Glutamatergic neuron (in vitro differentiated cells): Measurements from ENCODE around the gene RIBC2. TPM values are rescaled to one million over a fixed set of nuclear protein-coding genes. Genes with fewer than 3 reads are reported as not detected.

Experiments
- DNase-seq: peaks from one replicate; pipeline ENCODE4 v3.0.0; 2022
- H3K27ac Mint-ChIP-seq: one replicate; pipeline ENCODE4 v1.8.0; 2020; ENCODE audit warnings: mild to moderate bottlenecking, mixed read lengths, inconsistent platforms; ENCODE audit not compliant: unreplicated experiment
- H3K27me3 Mint-ChIP-seq: one replicate; pipeline ENCODE4 v1.8.0; 2020; ENCODE audit warnings: mild to moderate bottlenecking, moderate library complexity, mixed read lengths, inconsistent platforms; ENCODE audit not compliant: unreplicated experiment
- H3K36me3 Mint-ChIP-seq: one replicate; pipeline ENCODE4 v1.8.0; 2020; ENCODE audit warnings: mild to moderate bottlenecking, mixed read lengths, inconsistent platforms; ENCODE audit not compliant: unreplicated experiment
- H3K4me1 Mint-ChIP-seq: one replicate; pipeline ENCODE4 v1.8.0; 2020; ENCODE audit warnings: mild to moderate bottlenecking, low read depth, mixed read lengths, inconsistent platforms; ENCODE audit not compliant: unreplicated experiment
- H3K4me3 Mint-ChIP-seq: one replicate; pipeline ENCODE4 v1.8.0; 2020; ENCODE audit warnings: mild to moderate bottlenecking, mixed read lengths, inconsistent platforms; ENCODE audit not compliant: unreplicated experiment
- H3K9me3 Mint-ChIP-seq: one replicate; pipeline ENCODE4 v1.8.0; 2020; ENCODE audit warnings: mild to moderate bottlenecking, moderate library complexity, mixed read lengths, inconsistent platforms; ENCODE audit not compliant: unreplicated experiment
- total RNA-seq: library from RNA; stranded (reverse); fragmentation: NEBNext Ultra II Directional; extraction: Animal tissue kit (Norgen Biotek cat#: 25700); gene quantifications from one replicate; pipeline ENCODE4 v1.2.1, GENCODE V29; 2021; ENCODE audit not compliant: unreplicated experiment
- TF ChIP-seq, protein P1 (sequence below): fragments of 200-600 bp; sonication (generic); IDR thresholded peaks from one replicate; pipeline ENCODE4 v1.5.0; 2021; ENCODE audit not compliant: partially characterized antibody, unreplicated experiment

The RIBC2 gene
- total RNA-seq, 1 donor from 2014 or later, result 0.71 TPM

DNA sequence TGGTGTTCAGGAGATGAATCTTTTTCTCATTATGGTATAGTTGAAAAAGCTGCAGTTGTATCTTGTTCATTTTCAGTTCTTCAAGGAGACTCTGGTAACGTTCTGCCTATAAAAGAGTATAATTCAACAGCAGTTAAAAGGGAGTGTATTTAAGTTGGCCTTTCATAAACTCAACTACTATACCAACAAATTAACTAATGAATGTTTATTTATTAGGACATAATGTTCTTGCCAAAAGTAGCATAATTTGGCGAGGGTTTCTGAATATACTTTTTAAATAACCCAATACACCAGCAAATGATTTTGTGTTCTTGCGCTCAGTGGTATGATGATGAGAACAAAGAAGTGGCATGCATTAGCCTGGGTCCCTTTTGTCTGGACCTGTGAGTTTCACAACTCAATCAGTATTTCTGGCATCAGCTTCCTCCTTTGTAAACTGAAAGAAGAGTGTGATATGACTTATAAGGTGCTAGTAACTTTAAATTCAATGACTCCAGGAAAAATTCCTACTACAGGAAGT lies 11.0 kb upstream of the RIBC2 start:
- Mint-ChIP-seq H3K27me3 (peaks cover under 1% of the 10 kb centered on the region), H3K4me3 (no peak overlapping the region), H3K4me1 (peaks cover 14% of the 10 kb centered on the region), H3K9me3 (peaks cover 1% of the 10 kb centered on the region), H3K27ac (no peak overlapping the region), H3K36me3 (no peaks in the 10 kb centered on the region)
- TF ChIP-seq, protein P1, sequence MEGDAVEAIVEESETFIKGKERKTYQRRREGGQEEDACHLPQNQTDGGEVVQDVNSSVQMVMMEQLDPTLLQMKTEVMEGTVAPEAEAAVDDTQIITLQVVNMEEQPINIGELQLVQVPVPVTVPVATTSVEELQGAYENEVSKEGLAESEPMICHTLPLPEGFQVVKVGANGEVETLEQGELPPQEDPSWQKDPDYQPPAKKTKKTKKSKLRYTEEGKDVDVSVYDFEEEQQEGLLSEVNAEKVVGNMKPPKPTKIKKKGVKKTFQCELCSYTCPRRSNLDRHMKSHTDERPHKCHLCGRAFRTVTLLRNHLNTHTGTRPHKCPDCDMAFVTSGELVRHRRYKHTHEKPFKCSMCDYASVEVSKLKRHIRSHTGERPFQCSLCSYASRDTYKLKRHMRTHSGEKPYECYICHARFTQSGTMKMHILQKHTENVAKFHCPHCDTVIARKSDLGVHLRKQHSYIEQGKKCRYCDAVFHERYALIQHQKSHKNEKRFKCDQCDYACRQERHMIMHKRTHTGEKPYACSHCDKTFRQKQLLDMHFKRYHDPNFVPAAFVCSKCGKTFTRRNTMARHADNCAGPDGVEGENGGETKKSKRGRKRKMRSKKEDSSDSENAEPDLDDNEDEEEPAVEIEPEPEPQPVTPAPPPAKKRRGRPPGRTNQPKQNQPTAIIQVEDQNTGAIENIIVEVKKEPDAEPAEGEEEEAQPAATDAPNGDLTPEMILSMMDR, result no peak
- no peak for DNase-seq

DNA sequence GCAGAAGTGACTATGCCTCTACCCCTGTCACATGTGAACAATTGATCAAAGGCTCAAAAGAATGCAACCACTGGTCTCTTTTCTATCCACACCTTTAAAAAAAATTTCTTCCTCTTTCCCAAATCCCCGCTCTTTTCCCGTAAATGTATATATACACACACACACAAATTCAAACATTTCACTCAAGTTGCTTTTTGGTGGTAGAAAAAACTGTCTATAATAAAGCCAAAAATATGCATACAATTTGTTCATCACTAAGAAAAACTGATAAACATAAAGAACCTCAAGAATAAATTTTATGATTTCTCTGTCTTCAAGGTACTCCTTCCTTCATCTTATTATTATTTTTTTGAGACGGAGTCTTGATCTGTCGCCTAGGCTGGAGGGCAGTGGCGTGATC lies 5.7 kb upstream of the RIBC2 start:
- Mint-ChIP-seq H3K27me3 (no peaks in the 10 kb centered on the region), H3K4me3 (no peak overlapping the region), H3K4me1 (no peaks in the 10 kb centered on the region), H3K36me3 (no peaks in the 10 kb centered on the region), H3K27ac (no peak overlapping the region), H3K9me3 (no peaks in the 10 kb centered on the region)
- TF ChIP-seq, protein P1, result no peak
- no peak for DNase-seq

DNA sequence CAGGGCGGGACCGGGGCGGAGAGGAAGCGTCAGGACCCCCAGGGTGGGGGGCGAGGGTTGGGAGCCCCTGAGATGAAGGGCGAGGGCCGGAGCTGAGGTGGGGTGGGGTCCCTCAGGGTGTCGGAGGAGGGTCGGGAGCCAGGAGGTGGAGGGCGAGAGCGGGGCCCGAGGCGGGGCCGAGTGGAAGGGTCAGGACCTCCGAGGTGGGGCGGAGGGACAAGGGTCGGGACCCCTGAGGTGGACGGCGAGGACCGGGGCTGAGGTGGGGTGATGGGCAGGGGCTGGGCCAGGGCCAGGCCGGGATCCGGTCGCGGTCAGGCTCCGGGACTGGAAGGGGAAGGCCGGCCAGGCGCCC lies 503 bp upstream of the RIBC2 start:
- no peak overlapping the region for H3K4me3 Mint-ChIP-seq
- H3K36me3 Mint-ChIP-seq, result no peaks in the 10 kb centered on the region
- peaks cover 4% of the 10 kb centered on the region for H3K27me3 Mint-ChIP-seq
- TF ChIP-seq, protein P1, result no peak
- H3K4me1 Mint-ChIP-seq, result no peaks in the 10 kb centered on the region
- H3K27ac Mint-ChIP-seq, result no peak overlapping the region
- DNase-seq, result no peak
- peaks cover 2% of the 10 kb centered on the region for H3K9me3 Mint-ChIP-seq

DNA sequence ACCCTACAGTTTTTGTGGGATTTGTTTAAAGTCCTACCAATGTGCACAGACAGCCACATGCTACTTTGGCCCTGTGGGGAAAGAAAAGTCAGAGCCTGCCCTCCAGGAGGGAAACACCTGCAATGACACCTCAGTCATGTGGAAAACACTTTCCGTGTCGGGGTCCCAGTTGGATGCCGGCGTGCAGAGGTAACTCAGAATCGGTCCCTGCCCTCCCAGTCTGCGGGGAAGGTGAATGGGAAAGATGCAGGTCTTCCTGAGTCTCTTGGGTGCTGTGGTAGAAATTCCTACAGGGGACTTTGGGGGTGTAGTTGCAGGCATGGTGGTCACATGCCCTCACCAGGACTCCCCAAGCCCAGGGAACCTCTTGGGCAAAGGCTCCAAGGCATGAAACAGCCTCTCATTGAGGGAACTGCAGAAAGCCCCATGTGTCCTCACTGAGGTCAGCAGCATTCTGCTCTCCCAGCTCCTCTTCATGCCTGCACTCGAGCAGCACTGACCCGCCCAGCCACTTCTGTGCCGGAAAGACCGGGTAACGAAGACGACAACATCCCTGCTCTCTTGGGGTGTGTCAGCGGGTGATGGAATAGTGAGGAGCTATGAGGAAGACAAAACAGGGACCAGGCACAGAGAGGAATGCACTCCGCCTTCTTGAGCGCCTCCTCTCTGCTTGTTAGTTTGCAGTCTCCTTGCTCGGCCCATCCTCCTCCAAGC lies 4.7 kb downstream of the RIBC2 start:
- H3K4me1 Mint-ChIP-seq, result no peaks in the 10 kb centered on the region
- H3K27ac Mint-ChIP-seq, result no peak overlapping the region
- H3K36me3 Mint-ChIP-seq, result peaks cover 10% of the 10 kb centered on the region
- DNase-seq, result no peak
- H3K4me3 Mint-ChIP-seq, result peak overlapping the region; percentile 58
- TF ChIP-seq, protein P1, result no peak
- H3K9me3 Mint-ChIP-seq, result peaks cover 5% of the 10 kb centered on the region
- peaks cover 11% of the 10 kb centered on the region for H3K27me3 Mint-ChIP-seq

DNA sequence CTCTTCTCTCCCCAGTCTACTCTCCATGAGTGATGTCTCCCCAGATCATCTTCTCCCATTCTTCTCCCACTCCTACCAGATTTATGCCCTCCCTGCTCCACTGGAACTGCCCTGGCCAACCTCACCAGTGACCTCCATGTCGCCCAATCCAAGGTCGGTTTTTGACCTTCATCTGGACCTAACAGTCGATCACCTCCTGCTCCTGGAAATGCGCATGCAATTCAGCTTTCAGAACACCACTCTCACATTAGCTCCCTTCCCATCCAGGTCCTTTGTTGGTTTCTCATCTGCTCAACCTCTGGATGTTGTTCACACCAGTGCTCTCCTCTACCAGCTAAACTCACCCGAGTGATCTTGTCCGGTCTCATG lies 5.3 kb downstream of the RIBC2 start:
- Mint-ChIP-seq H3K9me3 (peaks cover 5% of the 10 kb centered on the region), H3K27ac (no peak overlapping the region), H3K27me3 (peaks cover 7% of the 10 kb centered on the region), H3K4me1 (no peaks in the 10 kb centered on the region), H3K36me3 (peaks cover 10% of the 10 kb centered on the region), H3K4me3 (peak overlapping the region; percentile 58)
- TF ChIP-seq, protein P1, result no peak
- no peak for DNase-seq
